ENCODE data around the gene RAPGEF5. TPM values are rescaled to one million over a fixed set of nuclear protein-coding genes. Genes with fewer than 3 reads are reported as not detected.
A peak's percentile ranks its signal among the peaks of the same experiment; 100 is the strongest.

RAPGEF5 gene
- total RNA-seq, 1 donor from 2014 or later: 139 TPM

DNA sequence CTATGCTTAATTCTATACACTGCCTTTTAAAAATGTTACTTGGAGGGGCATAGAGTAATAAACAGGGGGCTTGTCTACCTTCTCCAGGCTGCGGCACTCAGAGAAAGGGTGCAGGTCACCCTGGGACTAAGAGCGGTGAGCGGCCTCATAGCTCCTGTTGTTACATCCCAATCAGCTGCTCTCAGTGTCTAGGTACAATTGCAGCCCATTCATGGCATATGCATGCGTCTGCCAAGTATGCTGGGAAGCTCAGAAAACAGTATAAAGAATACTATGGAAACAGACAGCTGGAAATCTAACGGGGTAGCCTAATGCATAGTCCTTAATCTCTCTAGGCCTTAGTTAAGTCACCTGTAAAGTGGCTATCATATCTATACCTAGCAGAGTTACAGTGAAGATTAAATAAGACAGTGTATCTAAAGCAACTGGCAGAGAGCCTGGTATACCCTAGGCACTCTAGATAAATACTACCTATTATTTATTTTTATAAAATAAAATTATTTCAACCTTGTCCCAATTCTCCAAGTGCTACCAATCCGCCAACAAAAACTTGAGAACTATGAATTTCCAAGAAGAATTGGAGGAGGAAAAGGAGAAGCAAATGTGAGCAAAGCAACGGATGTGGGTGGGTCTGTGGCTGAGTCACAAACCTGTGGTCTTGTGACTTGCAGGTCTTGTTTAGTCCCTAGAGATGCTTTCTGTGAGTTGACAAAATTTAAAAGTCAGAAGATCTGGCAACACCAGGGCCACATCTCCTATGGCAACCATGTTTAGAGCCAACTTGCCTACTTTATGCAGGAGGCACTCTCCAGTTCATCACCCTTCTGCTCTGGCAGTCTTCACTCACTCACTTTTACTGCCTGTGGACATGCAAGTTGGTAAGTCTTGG lies 183.0 kb downstream of the RAPGEF5 start:
- H3K27me3 ChIP-seq: no peaks in the 10 kb centered on the region
- peaks cover 14% of the 10 kb centered on the region for H3K36me3 ChIP-seq
- H3K9me3 ChIP-seq: no peaks in the 10 kb centered on the region
- no peaks in the 10 kb centered on the region for H3K4me1 ChIP-seq
- H3K4me3 ChIP-seq: no peak overlapping the region
- ATAC-seq (peak; percentile 26), DNase-seq (no peak)
- TF ChIP-seq CTCF (IDR thresholded peaks at IDR 0.05): no peak
- intact Hi-C loops (cut with DNase I): no loop called here
- no peak overlapping the region for H3K27ac ChIP-seq

DNA sequence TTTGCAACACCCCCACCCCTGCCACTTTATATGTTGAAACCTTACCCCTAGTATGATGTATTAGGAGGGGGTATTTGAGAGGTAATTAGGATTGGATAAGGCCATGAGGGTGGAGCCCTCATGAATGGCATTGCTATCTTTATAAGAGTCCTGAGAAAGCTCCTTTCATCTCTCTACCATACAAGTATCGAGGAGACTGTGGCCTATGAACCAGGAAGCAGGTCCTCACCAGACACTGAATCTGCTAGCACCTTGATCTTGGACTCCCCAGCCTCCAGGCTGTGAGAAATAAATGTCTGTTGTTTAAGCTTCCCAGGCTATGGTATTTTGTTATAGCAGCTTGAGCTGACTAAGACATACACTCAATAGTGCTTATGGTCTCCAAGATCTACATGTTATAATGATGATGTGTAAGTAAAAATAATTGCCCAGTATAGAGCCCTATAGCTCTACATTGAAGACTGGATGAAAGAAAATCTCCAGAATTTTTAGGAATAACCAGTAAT lies 188.8 kb downstream of the RAPGEF5 start:
- intact Hi-C loops (cut with DNase I): no loop called here
- no peak for TF ChIP-seq CTCF (IDR thresholded peaks at IDR 0.05)
- Histone ChIP-seq H3K27me3 (no peaks in the 10 kb centered on the region), H3K4me3 (no peak overlapping the region), H3K9me3 (no peaks in the 10 kb centered on the region), H3K4me1 (no peaks in the 10 kb centered on the region), H3K27ac (no peak overlapping the region), H3K36me3 (peaks cover 44% of the 10 kb centered on the region)
- ATAC-seq (no peak), DNase-seq (no peak)

DNA sequence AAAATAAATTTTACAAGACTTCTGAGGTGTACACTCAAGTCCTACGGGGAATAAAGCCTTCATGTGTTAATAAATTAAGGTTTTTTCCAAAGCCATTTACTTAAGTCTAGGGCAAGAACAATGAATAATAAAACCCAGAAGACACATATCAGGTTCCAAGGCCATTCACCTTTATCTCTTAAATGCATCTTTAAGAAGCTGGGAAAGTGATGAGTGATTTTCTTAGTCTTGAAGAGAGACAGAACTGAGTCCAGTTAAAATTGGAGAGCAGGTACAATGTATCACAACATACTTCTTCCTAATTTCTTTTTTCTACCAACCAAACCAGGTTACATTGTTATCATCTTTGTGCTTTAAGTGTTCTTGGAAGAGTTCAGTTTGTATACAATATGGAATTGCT lies 189.5 kb downstream of the RAPGEF5 start:
- no peaks in the 10 kb centered on the region for H3K9me3 ChIP-seq
- no peak overlapping the region for H3K4me3 ChIP-seq
- peaks cover 44% of the 10 kb centered on the region for H3K36me3 ChIP-seq
- TF ChIP-seq CTCF (IDR thresholded peaks at IDR 0.05): no peak
- H3K4me1 ChIP-seq: no peaks in the 10 kb centered on the region
- intact Hi-C loops (cut with DNase I): no loop called here
- no peak for DNase-seq
- no peaks in the 10 kb centered on the region for H3K27me3 ChIP-seq
- H3K27ac ChIP-seq: no peak overlapping the region
- ATAC-seq: no peak

GRCh38 chr7:22166928-22167327 lies 190.0 kb downstream of the RAPGEF5 start:
- ATAC-seq: no peak
- no peak for TF ChIP-seq CTCF (IDR thresholded peaks at IDR 0.05)
- H3K4me3 ChIP-seq: no peak overlapping the region
- no peak for DNase-seq
- intact Hi-C loops (cut with DNase I): no loop called here
- no peaks in the 10 kb centered on the region for H3K27me3 ChIP-seq
- no peaks in the 10 kb centered on the region for H3K4me1 ChIP-seq
- H3K27ac ChIP-seq: no peak overlapping the region
- H3K9me3 ChIP-seq: no peaks in the 10 kb centered on the region
- H3K36me3 ChIP-seq: peaks cover 44% of the 10 kb centered on the region

DNA sequence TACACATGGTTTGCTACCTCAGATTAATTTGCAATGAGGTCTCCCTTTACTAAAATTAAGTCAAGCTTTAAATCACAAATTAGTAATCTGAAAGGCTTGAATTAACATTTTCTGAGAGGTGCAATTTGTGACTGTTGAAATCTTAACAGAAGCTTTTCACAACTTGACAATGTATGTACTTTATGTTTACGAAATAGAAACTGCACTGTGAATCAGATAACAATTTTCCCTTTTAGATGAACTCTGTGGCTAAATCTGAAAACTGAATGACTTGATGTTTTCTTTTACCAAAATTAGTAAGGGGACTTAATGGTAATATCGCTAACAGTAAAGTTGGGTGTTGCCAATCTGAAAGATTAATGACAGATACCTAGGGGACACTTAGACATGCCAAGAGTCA lies 197.6 kb downstream of the RAPGEF5 start:
- intact Hi-C loops (cut with DNase I): no loop called here
- no peak for DNase-seq
- peaks cover 76% of the 10 kb centered on the region for H3K36me3 ChIP-seq

More for the DNA sequence above, 197.6 kb downstream of the RAPGEF5 start:
- no peak for TF ChIP-seq CTCF (IDR thresholded peaks at IDR 0.05)
- Histone ChIP-seq H3K4me1 (no peaks in the 10 kb centered on the region), H3K4me3 (no peak overlapping the region), H3K9me3 (no peaks in the 10 kb centered on the region), H3K27me3 (no peaks in the 10 kb centered on the region), H3K27ac (no peak overlapping the region)
- ATAC-seq: no peak
